Umbilical cord (tissue), 2 donors: Measurements from ENCODE around the gene MPPE1. TPM values are rescaled to one million over a fixed set of nuclear protein-coding genes. Genes with fewer than 3 reads are reported as not detected.

ENCODE experiments used
- DNase-seq: peaks from one replicate; pipeline ENCODE4 v3.0.0-alpha.2; 2015; ENCODE audit warnings: low spot score
- total RNA-seq: library from RNA; depleted of rRNA; stranded (reverse); fragments of >200 nt; gene quantifications from one replicate; pipeline ENCODE4 v1.2.3, GENCODE V29; 2014; ENCODE audit warnings: low replicate concordance; ENCODE audit not compliant: insufficient read depth

Gene MPPE1
- total RNA-seq, 1 donor from 2014 or later = 31.3 TPM

GRCh38 chr18:11884396-11885030 is 23.6 kb downstream of the MPPE1 start:
- DNase-seq = no peak

- peak; percentile 2 for DNase-seq
Measured at GRCh38 chr18:11883153-11883552, 25.0 kb downstream of the MPPE1 start.

GRCh38 chr18:11882636-11883035 is 25.5 kb downstream of the MPPE1 start:
- no peak for DNase-seq

GRCh38 chr18:11880586-11881304 is 27.4 kb downstream of the MPPE1 start:
- no peak for DNase-seq

GRCh38 chr18:11877497-11878135 is 30.5 kb downstream of the MPPE1 start:
- no peak for DNase-seq

- DNase-seq = no peak
Measured at GRCh38 chr18:11874676-11875075, 33.4 kb downstream of the MPPE1 start.

GRCh38 chr18:11873670-11874340 is 34.3 kb downstream of the MPPE1 start:
- no peak for DNase-seq

GRCh38 chr18:11872479-11873136 is 35.5 kb downstream of the MPPE1 start:
- DNase-seq = no peak

- DNase-seq = no peak
Measured at GRCh38 chr18:11871501-11871900, 36.6 kb downstream of the MPPE1 start.

GRCh38 chr18:11868230-11868629 is 39.9 kb downstream of the MPPE1 start:
- DNase-seq = no peak

GRCh38 chr18:11866764-11867163 is 41.4 kb downstream of the MPPE1 start:
- no peak for DNase-seq

- no peak for DNase-seq
Measured at GRCh38 chr18:11866329-11866728, 41.8 kb downstream of the MPPE1 start.

- no peak for DNase-seq
Measured at GRCh38 chr18:11865071-11865470, 43.0 kb downstream of the MPPE1 start.

GRCh38 chr18:11864471-11864870 is 43.6 kb downstream of the MPPE1 start:
- no peak for DNase-seq

- DNase-seq = no peak
Measured at GRCh38 chr18:11862468-11863137, 45.5 kb downstream of the MPPE1 start.

- no peak for DNase-seq
Measured at GRCh38 chr18:11861583-11862288, 46.4 kb downstream of the MPPE1 start.

- no peak for DNase-seq
Measured at GRCh38 chr18:11860594-11861450, 47.3 kb downstream of the MPPE1 start.

- no peak for DNase-seq
Measured at GRCh38 chr18:11859903-11860407, 48.2 kb downstream of the MPPE1 start.

GRCh38 chr18:11859282-11859830 is 48.8 kb downstream of the MPPE1 start:
- DNase-seq = no peak
